Activated naive CD4-positive, alpha-beta T cell treated with Interleukin-2 at 50 U/mL for 16 hours (primary cell): ENCODE data around the gene FUT8.
"Not testable (repeated sequence)": the region's sequence is repeated elsewhere in the genome, so short reads cannot be mapped to it uniquely, and the experiment has no call there.

Experiments used
- DNase-seq: peaks from one replicate; pipeline ENCODE4 v3.0.0-alpha.2; 2020

The FUT8 gene

DNA sequence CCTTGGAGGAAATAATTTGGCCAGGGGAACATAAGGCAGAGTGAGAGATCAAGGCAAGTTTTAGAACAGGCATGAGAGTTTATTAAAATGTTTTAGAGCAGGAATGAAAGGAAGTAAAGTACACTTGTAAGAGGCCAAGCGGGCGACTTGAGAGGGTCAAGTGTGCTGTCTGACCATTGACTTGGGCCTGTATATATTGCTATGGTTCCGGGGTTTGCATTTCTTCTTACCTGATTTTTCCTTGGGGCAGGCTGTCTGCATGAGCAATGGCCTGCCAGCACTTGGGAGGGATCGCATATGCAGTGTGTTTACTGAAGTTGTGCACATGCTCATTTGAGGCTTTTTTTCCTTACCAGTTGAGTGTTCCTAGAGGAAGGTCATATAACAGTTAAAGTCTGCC is 214.8 kb downstream of the FUT8 start:
- no peak for DNase-seq

DNA sequence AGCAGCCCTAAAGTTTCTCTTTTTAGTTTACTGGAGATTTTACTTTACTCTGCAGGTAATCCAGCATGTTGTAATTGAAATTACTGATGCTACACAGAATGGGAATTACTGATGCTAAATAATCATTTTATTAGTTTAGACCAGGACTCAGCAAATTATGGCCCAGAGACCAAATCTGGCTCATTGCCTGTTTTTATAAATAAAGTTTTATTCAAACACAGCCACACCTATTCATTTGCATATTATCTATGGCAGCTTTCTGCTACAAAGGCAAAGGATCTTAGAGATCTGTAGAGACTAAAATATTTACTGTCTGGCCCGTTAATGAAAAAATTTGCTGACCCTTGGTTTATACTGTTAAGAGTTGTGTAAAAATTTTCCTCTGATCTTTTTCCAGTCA is 216.1 kb downstream of the FUT8 start:
- no peak for DNase-seq

DNA sequence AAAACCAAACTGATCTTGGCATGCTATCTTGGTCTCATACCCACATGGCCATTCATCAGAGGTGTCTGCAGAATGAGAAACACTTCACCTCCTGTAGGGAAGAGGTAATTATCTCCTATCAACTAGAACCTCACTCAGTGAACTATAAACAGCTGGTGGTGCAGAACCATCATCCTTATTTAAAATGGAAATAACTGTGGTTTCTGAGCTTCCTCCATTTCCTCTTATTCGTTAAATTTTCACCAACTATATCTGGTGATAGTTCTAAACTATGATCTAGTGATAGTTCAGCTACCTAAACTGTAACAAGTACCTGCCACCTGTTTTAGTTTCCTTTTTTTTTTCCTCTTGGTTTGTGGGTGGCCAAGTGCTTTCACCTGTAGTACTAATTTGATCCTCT is 218.5 kb downstream of the FUT8 start:
- DNase-seq: no peak

DNA sequence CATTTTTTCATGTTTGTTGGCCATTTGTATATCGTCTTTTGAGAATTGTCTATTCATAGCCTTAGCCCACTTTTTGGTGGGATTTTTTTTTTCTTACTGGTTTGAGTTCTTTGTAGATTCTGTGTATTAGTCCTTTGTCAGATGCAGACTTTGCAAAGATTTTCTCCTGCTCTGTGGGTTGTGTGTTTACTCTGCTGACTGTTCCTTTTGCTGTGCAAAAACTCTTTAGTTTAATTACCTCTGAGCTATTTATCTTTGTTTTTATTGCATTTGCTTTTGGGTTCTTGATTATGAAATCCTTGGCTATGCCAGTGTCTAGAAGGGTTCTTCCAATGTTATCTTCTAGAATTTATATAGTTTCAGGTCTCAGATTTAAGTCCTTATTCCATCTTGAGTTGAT is 220.0 kb downstream of the FUT8 start:
- DNase-seq: no peak

DNA sequence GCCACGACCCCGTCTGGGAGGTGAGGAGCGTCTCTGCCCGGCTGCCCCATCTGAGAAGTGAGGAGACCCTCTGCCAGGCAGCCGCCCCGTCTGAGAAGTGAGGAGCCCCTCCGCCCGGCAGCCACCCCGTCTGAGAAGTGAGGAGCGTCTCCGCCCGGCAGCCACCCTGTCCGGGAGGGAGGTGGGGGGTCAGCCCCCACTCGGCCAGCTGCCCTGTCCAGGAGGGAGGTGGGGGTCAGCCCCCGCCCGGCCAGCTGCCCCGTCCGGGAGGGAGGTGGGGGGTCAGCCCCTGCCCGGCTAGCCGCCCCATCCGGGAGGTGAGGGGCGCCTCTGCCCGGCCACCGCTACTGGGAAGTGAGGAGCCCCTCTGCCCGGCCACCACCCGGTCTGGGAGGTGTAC is 221.1 kb downstream of the FUT8 start:
- not testable (repeated sequence) for DNase-seq

DNA sequence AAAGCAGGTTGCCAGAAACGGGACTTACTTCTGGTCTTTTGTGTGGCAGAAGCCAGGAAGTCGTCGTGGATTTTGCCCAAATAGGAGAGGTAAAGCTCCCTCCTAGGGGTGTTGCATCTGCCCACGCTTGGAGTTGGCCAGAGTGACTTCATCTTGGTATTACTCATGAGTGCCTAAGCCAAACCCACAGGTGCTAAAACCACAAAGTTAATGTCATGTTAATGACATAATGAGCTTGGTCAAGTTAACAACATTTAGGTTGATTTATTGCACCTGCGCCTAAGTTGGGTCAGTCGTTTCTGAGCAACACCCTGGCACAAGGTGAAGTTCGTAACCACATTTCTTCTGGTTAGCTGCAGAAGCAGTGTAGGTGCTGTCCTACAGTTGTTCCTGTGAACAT is 225.2 kb downstream of the FUT8 start:
- peak; percentile 37 for DNase-seq

DNA sequence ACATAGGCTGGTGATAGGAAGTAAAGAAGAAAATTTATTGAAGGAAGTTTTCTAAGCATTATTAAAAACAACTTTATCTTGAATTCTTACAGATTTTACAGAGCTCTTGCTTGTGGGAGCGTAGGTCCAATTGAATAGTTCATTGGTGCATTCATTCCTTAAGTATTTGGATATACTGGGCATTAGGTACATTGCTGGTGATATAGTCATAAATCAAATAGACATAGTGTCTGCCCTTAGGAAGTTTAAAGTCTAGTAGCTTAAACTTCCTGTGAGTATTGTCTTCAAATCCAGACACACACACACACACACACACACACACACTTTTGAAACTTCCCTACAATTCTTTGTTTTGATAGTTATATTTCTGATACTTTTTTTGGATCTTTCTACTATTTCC is 226.7 kb downstream of the FUT8 start:
- DNase-seq: no peak

DNA sequence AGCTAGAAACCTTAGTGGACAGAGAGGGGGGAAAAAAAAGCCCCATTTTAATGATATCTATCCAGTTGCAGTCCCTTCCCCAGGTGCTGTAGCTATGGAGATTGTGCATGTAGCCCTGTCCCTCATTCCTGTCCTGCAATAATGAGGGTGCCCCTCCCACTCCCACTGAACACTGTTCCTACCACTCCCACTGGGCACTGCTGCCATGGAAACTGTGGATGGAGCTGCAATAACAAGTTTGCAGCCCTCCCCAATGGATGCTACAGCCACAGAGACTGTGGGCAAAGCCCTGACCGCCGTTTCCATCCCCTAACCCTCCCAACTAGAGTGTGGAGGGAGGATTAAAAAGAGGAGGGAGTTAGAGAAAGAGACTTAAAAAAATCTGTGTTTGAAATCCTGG is 238.3 kb downstream of the FUT8 start:
- DNase-seq: no peak

DNA sequence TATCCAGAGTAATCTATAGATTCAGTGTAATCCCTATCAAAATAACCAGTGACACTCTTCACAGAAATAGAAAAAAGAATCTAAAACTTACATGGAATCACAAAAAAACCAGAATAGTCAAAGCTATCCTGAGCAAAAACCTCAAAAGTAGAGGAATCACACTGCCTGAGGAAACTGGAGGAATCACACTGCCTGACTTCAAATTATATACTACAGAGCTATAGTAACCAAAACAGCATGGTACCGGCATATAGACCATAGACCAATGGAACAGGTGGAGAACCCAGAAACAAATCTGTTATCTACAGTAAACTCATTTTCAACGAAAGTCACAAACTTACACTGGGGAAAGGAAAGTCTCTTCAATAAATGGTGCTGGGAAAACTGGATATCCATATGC is 244.0 kb downstream of the FUT8 start:
- no peak for DNase-seq

DNA sequence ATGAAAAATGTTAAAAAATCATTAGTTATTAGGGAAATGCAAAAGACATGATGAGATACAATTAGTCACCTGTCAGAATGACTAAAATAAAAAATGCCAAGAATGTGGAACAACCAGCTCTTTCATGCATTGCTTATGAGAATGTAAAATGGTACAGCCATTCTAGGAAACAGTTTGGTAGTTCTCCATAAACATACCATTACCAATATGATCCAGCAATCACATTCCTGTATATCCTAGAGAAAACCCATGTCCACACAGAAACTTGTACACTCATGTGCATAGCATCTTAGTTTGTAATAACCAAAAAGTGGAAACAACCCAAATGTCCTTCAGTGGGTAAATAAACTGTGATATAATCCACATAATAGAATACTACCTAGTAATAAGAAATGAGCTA is 245.7 kb downstream of the FUT8 start:
- DNase-seq: no peak

DNA sequence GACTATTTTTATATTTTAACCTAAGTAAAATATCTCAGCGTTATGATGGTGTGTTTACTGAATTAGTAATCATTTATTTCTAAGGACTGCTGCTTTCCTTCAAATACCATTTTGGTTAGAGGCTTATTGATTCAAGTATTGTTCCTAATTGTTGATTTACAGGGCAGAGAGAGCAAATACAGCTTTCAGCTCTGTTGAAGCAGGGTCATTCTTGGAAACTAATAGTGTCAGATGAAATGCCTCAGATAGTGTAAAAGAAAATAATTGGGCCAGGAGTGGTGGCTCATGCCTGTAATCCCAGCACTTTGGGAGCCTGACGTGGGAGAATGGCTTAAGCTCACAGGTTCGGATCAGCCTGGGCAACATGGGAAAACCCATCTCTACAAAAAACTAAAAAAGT is 249.3 kb downstream of the FUT8 start:
- DNase-seq: no peak

DNA sequence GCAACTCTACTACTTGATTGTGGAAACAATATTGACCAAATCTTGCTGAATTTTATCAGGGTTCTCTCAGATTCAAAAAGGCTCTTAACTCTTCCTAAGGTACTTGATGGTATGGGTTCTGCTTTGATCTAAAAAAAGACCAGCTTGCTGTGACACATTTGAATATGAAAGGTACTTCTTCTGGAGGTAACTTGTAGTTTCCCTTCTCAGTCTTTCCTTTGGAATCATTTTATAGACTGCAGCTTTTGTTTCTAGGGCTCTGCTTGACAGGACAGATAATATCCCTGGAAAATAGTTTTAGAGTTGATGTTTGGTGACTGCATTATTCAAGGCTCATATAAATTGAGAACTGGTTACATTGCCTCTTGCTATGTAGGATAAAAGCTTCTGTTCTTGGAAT is 251.9 kb downstream of the FUT8 start:
- no peak for DNase-seq

DNA sequence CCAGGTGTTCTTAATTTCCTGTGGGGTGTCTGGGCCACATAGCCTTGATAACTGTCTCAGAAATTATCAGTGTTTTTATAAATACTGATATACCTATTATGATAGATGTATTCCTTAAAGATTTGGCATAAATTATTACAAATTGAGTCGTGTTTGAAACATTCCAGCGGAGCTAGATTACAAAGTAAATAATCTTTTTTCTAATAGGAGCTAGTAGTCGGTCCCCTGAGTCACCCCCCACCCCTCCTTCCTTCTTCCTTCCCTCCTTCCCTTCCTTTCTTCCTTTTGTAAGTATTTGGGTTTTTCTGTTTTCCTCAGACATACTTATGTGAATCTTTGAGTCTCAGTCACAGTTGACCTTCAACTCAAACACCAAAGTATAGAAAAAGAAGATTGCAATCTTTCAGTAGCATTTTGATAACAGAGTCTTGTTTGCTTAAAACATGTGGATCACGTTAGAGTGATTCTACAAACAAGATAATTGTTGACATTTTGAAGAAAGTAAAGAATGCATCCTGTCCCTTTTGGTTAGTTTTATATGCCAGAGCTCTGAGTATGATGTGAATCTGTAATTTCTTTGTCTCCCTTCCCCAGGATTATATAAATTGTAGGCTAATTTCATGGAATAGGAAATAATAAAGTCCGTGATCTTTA is 264.0 kb downstream of the FUT8 start:
- DNase-seq: no peak

DNA sequence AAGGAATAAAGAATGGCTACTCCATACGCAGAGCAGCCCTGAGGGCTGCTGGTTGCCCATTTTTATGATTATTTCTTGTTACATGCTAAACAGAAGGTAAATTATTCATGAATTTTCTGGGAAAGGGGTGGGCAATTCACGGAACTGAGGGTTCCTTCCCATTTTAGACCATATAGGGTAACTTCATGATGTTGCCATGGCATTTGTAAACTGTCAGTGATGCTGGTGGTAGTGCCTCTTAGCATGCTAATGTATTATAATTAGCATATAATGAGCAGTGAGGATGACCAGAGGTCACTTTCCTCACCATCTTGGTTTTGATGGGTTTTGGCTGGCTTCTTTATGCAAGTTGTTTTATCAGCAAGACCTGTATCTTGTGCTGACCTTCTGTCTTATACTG is 273.0 kb downstream of the FUT8 start:
- DNase-seq: no peak

DNA sequence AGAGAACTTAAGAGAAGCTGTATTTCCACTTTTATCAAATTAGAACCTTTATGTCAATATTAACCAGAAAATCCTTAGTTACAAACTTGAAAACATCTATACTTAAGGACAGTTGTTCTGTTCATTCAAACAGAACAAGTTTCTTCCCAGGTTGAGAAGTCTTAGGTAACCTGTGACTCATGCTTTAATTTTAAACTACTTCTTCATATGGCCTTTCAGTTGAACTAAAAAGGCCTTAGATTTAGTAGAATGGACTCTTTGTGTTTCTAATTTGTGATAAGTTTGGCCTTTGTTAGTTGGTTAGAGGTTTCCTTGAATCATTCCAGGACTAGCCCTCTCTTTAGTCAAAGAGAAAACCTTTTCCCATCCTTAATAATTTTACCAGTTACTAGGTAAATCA is 274.2 kb downstream of the FUT8 start:
- DNase-seq: no peak

DNA sequence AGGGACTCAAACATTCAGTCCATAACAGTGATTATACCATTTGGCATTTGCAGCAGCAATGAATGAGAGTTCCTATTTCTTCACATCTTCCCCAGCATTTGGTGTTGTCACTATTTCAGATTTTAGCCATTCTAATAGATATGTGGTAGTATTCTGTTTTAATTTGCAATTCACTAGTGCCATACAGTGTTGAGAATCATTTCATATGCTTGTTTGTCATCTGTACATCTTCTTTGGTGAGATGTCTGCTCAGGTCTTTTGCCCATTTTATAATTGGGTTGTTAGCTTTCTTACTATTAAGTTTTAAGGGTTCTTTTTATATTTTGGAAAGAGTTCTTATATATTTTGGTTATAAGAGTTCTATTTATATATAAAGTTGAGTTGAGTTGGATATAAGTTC is 276.5 kb downstream of the FUT8 start:
- DNase-seq: no peak

DNA sequence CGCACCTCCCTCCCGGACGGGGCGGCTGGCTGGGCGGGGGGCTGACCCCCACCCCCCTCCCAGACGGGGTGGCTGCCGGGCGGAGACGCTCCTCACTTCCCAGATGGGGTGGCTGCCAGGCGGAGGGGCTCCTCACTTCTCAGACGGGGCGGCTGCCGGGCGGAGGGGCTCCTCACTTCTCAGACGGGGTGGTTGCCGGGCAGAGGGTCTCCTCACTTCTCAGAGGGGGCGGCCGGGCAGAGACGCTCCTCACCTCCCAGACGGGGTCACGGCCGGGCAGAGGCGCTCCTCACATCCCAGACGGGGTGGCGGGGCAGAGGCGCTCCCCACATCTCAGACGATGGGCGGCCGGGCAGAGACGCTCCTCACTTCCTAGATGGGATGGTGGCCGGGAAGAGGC is 280.0 kb downstream of the FUT8 start:
- not testable (repeated sequence) for DNase-seq

DNA sequence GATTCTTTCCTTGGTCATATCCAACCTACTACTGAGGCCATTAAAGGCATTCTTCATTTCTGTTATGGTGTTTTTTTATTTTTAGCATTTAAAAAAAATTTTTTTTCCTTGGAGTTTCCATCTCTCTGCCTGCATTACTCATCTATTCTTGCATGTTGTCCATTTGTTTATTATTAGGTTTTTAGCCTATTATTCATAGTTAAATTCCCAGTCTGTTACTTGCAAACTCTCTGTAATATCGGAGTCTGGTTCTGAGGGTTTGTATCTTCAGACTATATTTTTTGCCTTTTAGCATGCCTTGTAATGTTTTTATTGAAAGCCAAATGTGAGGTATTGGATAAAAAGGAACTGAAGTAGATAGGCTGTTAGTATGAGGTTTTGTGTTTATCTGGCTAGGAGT is 284.3 kb downstream of the FUT8 start:
- DNase-seq: no peak

DNA sequence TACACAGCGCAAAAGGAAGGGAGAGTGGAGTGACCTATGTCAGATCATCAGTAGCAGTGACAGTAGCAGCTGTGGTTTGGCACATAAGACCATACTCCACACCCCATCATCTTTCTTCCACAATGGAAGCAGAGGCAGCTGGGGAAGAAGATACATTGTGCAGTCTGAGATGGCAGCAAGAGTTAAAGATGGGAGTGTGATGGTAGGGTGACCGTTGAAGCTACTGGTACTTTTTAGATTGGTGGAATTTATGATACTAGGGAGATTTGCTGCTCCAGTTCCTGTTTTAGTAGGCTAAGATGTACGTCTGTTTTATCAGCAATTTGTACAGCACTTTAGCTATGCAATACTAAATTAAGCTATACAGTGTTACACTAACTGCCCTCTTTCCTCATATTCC is 291.0 kb downstream of the FUT8 start:
- DNase-seq: no peak

DNA sequence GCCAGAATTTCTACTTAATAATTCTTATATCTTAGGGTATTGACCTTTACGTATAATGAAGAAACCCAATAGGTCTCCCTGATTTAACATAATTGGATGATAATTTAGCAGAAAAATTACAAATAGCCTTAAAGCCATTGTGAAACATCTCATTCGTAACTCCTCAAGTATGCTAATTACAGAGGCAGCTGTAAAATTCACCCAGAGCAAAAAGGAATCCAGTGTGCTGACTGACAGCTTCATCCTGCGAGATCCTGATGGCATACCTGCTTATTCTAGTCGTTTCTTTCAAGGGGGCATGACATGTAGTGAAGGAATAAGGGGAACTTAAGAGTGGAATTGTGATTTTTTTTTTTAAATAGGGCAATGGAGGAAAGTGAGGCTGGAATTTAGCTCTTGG is 291.5 kb downstream of the FUT8 start:
- no peak for DNase-seq

DNA sequence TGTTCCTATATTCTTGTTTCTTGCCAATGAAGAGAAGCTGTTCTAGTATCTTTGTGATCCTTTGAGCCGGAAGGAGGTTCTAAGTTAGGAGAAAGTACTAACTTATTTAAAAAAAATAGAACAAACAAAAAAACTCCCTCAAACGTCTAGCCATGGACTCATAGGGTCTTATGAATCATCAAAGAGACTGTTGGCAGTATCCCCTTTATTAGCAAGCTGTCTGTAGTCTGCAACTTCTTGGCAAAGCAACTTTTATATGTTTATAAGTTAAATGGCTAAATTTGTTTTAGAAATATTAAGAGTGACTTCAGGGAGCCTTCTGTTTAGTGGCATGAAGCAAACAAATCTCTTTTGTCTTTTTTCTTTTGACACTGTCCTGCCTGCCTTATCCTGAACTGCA is 291.9 kb downstream of the FUT8 start:
- DNase-seq: no peak

DNA sequence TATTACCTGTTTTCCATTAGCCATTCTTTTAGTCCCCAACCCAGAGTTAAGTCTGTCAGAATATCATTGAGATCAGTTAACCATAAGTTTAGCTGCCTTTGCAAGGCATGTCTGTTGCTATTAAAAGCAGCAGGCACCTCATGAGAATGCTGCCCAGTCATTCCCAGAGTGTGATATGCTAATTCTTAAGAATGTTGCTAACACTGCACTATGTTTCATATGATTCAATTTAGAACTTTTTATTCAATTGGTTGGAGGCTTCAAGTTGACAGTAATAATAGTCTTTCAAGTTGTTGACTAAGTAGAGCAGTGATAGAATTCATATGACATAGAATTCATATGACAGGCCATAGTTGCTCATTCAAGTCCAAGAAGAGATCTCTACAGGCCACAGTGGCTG is 292.3 kb downstream of the FUT8 start:
- peak; percentile 32 for DNase-seq

DNA sequence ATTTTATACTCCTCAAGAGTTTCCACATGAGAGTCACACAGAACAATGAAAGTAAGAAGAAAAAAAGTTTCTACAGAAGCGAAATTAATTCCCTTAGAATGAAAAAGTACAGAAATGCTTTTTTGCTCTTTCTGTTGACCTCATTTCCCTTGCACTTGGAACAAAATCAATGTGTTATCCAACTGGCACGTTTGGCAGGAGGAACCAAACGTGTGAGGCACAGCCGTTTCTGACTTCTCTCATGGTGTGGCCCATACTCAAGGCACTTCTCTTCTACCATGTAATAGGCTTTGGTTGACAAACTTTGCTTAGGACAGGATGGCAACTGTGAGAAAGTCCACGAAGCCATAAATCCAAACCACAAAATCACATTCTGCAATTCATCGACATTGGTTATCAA is 297.0 kb downstream of the FUT8 start:
- no peak for DNase-seq

DNA sequence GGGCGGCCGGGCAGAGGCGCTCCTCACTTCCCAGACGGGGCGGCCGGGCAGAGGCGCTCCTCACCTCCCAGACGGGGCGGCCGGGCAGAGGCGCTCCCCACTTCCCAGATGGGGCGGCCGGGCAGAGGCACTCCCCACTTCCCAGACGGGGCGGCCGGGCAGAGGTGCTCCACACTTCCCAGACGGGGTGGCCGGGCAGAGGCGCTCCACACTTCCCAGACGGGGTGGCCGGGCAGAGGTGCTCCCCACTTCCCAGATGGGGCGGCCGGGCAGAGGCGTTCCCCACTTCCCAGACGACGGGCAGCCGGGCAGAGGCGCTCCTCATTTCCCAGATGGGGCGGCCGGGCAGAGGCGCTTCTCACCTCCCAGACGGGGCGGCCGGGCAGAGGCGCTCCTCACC is 304.3 kb downstream of the FUT8 start:
- not testable (repeated sequence) for DNase-seq

DNA sequence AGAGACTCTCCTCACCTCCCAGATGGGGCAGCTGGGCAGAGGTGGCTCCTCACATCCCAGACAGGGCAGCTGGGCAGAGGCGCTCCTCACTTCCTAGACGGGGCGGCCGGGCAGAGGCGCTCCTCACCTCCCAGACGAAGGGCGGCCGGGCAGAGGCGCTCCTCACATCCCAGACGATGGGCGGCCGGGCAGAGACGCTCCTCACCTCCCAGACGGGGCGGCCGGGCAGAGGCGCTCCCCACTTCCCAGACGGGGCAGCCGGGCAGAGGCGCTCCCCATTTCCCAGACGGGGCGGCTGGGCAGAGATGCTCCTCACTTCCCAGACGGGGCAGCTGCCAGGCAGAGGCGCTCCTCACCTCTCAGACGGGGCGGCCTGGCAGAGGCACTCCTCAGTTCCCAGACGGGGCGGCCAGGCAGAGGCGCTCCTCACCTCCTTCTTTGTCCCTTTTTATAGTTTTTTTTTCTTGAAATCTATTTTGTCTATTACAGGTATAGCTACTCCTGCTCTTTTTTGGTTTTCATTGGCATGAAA is 304.9 kb downstream of the FUT8 start:
- not testable (repeated sequence) for DNase-seq

DNA sequence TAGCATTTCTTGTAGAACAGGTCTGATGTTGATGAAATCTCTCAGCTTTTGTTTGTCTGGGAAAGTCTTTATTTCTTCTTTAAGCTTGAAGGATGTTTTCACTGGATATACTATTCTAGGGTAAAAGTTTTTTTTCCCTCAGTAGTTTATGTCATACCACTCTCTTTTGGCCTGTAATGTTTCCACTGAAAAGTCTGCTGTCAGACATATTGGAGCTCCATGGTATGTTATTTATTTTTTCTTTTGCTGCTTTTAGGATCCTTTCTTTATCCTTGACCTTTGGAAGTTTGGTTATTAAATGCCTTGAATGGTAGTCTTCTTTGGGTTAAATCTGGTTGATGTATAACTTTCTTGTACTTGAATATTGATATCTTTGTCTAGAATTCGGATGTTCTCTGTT is 306.1 kb downstream of the FUT8 start:
- DNase-seq: no peak
